GM19099 (cell line): ENCODE data around the gene INSYN1.

ENCODE experiments used
- POLR2A ChIP-seq: IDR thresholded peaks from 3 replicates; pipeline ENCODE4 v1.6.1; 2011; ENCODE audit warnings: low read depth; ENCODE audit not compliant: insufficient read length; ENCODE audit errors: extremely low read depth

Gene INSYN1

GRCh38 chr15:73740152-73741048, 12.8 kb downstream of the INSYN1 start:
- no peak for TF ChIP-seq POLR2A

- TF ChIP-seq POLR2A: no peak
Measured at GRCh38 chr15:73737535-73737934, 15.6 kb downstream of the INSYN1 start.

GRCh38 chr15:73732930-73733329, 20.2 kb downstream of the INSYN1 start:
- TF ChIP-seq POLR2A: no peak

- TF ChIP-seq POLR2A: no peak
Measured at GRCh38 chr15:73727330-73727976, 25.7 kb downstream of the INSYN1 start.

- TF ChIP-seq POLR2A: no peak
Measured at GRCh38 chr15:73724212-73724611, 28.9 kb downstream of the INSYN1 start.

- no peak for TF ChIP-seq POLR2A
Measured at GRCh38 chr15:73723191-73723590, 30.0 kb downstream of the INSYN1 start.

GRCh38 chr15:73722425-73722824, 30.7 kb downstream of the INSYN1 start:
- TF ChIP-seq POLR2A: no peak

GRCh38 chr15:73718694-73719093, 34.5 kb downstream of the INSYN1 start:
- TF ChIP-seq POLR2A: no peak

GRCh38 chr15:73717802-73718201, 35.3 kb downstream of the INSYN1 start:
- TF ChIP-seq POLR2A: no peak

GRCh38 chr15:73717206-73717605, 35.9 kb downstream of the INSYN1 start:
- no peak for TF ChIP-seq POLR2A

GRCh38 chr15:73716417-73716816, 36.7 kb downstream of the INSYN1 start:
- TF ChIP-seq POLR2A: no peak

GRCh38 chr15:73715417-73715816, 37.7 kb downstream of the INSYN1 start:
- TF ChIP-seq POLR2A: no peak

GRCh38 chr15:73714695-73715301, 38.4 kb downstream of the INSYN1 start:
- TF ChIP-seq POLR2A: no peak

GRCh38 chr15:73712107-73712506, 41.0 kb downstream of the INSYN1 start:
- TF ChIP-seq POLR2A: no peak

- TF ChIP-seq POLR2A: no peak
Measured at GRCh38 chr15:73711526-73711925, 41.6 kb downstream of the INSYN1 start.

GRCh38 chr15:73710321-73710720, 42.8 kb downstream of the INSYN1 start:
- no peak for TF ChIP-seq POLR2A
